Measurements from ENCODE around the gene ADGRF3.
"Not testable (repeated sequence)": the region's sequence is repeated elsewhere in the genome, so short reads cannot be mapped to it uniquely, and the experiment has no call there.

ADGRF3 gene, protein sequence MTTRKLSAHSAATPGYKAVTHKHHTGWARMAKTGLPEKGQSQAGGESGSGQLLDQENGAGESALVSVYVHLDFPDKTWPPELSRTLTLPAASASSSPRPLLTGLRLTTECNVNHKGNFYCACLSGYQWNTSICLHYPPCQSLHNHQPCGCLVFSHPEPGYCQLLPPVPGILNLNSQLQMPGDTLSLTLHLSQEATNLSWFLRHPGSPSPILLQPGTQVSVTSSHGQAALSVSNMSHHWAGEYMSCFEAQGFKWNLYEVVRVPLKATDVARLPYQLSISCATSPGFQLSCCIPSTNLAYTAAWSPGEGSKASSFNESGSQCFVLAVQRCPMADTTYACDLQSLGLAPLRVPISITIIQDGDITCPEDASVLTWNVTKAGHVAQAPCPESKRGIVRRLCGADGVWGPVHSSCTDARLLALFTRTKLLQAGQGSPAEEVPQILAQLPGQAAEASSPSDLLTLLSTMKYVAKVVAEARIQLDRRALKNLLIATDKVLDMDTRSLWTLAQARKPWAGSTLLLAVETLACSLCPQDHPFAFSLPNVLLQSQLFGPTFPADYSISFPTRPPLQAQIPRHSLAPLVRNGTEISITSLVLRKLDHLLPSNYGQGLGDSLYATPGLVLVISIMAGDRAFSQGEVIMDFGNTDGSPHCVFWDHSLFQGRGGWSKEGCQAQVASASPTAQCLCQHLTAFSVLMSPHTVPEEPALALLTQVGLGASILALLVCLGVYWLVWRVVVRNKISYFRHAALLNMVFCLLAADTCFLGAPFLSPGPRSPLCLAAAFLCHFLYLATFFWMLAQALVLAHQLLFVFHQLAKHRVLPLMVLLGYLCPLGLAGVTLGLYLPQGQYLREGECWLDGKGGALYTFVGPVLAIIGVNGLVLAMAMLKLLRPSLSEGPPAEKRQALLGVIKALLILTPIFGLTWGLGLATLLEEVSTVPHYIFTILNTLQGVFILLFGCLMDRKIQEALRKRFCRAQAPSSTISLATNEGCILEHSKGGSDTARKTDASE

DNA sequence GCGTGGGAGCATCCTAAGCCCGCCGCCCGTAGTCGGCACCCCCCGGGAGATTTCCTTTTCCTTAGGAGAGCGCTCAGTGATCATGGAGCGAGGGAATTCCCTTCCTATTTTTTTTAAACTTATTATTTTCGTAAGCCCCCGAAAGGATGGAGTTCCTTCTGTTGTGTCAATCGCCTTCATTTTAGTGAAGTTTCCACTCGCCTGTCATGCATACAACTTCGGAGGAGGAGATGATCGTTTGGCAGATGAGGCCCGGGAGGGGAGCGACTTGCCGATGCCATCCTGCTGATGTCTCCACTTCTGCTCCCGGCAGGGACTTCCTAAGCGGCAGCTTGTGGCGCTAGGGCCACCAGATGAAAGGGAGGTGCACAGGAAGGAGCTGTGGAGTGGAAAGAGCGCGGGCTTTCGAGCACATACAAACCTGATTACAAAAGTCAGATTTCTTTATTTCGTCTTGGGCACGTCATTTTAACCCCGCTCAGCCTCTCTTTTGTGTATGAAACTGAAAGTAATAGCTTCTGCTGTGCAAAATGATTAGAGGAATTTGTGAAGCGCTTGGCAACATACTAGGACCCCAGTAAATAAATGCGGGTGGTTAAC lies at the start of gene ADGRF3:
TSS of gene ADGRF3 (minus strand) at position 336 of the 600 bp plus-strand sequence. CDS start 555 bp downstream, outside the sequence.
- Histone ChIP-seq H3K27ac (ENCODE audit: low read depth, low read length) (peak within 1 kb of the TSS; percentile 94), H3K9ac (ENCODE audit: low read length) (peak within 1 kb of the TSS; percentile 98), H3K36me3 (ENCODE audit: control insufficient read depth, insufficient read depth, low read length) (no peaks in the 10 kb centered on the region), H3K4me1 (ENCODE audit: control insufficient read depth, insufficient read depth, low read length) (peaks cover 8% of the 10 kb centered on the region), H3K27me3 (ENCODE audit: control insufficient read depth, insufficient read depth, low read length) (no peaks in the 10 kb centered on the region), H3K4me3 (ENCODE audit: low read length) (peak within 1 kb of the TSS; percentile 96)

DNA sequence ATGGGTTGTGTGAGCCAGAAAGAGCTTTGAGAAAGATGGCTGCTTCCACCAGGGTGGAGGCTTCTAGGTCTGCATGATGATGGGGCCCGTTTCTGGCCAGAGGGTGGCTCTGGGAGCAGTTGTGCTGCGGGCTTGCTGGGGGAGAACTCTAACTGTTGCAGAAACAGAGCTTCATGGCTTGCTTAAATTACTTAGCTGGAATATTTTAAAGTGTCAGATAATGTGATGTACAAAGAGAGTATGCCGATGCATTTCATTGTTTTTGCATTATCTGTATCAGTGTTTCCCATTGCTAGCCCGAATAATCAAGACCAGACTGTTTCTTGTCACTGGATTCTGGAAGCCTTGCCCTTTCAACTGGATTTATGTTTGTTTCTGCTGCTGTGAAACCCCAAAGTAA lies 48.8 kb upstream of the ADGRF3 start:
- Histone ChIP-seq H3K27ac (ENCODE audit: low read depth, low read length) (no peak overlapping the region), H3K9ac (ENCODE audit: low read length) (no peak overlapping the region), H3K4me3 (ENCODE audit: low read length) (no peak overlapping the region), H3K4me1 (ENCODE audit: control insufficient read depth, insufficient read depth, low read length) (no peaks in the 10 kb centered on the region), H3K36me3 (ENCODE audit: control insufficient read depth, insufficient read depth, low read length) (no peaks in the 10 kb centered on the region), H3K27me3 (ENCODE audit: control insufficient read depth, insufficient read depth, low read length) (no peaks in the 10 kb centered on the region)

DNA sequence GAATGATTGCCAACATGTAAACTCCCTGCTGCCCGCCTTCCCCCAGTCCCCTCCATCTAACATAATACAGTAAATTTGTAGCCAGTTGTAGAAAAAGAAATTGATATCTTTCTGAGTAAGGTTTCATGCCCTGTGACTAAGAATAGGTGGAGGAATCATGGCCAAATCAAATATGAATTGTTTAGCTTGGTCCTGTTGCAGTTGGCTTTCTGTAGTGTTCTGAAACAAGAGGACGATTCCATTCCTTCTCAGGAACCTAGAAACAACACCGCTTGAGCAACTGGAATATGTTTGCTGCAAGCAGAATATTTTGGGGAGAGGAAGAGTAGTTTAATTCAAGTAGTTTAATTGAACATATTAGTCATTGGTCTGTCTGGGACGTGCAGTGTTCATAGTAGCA lies 48.1 kb upstream of the ADGRF3 start:
- no peak overlapping the region for H3K4me3 ChIP-seq (ENCODE audit: low read length)
- no peak overlapping the region for H3K27ac ChIP-seq (ENCODE audit: low read depth, low read length)
- H3K4me1 ChIP-seq (ENCODE audit: control insufficient read depth, insufficient read depth, low read length), result no peaks in the 10 kb centered on the region
- no peaks in the 10 kb centered on the region for H3K27me3 ChIP-seq (ENCODE audit: control insufficient read depth, insufficient read depth, low read length)
- H3K36me3 ChIP-seq (ENCODE audit: control insufficient read depth, insufficient read depth, low read length), result no peaks in the 10 kb centered on the region
- no peak overlapping the region for H3K9ac ChIP-seq (ENCODE audit: low read length)

DNA sequence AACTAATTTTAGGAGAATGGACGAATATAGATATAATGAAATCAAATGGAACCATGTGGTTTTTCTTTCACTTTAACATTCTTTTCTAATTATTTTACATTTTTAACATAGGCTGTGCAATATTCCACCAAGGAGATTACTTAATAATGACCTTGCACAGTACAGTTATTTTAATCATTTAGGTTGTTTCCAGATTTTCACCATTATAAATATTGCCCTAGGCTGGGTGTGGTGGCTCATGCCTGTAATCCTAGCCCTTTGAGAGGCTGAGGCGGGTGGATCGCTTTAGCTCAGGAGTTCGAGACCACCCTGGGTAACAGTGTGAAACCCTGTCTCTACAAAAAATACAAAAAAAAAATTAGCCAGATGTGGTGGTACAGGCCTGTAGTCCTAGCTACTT lies 40.6 kb upstream of the ADGRF3 start:
- Histone ChIP-seq H3K27me3 (ENCODE audit: control insufficient read depth, insufficient read depth, low read length) (no peaks in the 10 kb centered on the region), H3K9ac (ENCODE audit: low read length) (no peak overlapping the region), H3K4me1 (ENCODE audit: control insufficient read depth, insufficient read depth, low read length) (no peaks in the 10 kb centered on the region), H3K4me3 (ENCODE audit: low read length) (no peak overlapping the region), H3K27ac (ENCODE audit: low read depth, low read length) (no peak overlapping the region), H3K36me3 (ENCODE audit: control insufficient read depth, insufficient read depth, low read length) (no peaks in the 10 kb centered on the region)

DNA sequence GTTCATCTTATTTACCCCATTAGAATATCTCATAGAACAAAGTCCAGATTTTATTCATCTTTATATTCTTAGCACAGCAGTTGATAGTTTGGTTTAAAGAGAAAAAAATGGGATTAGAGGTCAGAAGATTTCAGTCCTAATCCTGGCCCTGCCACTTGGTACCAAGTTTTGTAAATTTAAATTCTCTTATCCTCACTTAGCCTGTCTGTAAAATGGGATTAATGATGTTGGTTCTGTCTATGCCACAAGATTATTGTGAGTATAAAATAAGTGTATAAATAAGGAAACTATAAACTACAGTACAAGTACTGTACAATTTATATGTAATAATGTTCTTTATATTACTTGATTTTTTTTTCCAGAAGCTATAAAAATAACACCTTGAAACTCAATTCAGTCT lies 38.0 kb upstream of the ADGRF3 start:
- Histone ChIP-seq H3K9ac (ENCODE audit: low read length) (no peak overlapping the region), H3K27ac (ENCODE audit: low read depth, low read length) (no peak overlapping the region), H3K27me3 (ENCODE audit: control insufficient read depth, insufficient read depth, low read length) (no peaks in the 10 kb centered on the region), H3K36me3 (ENCODE audit: control insufficient read depth, insufficient read depth, low read length) (peaks cover 2% of the 10 kb centered on the region), H3K4me1 (ENCODE audit: control insufficient read depth, insufficient read depth, low read length) (no peaks in the 10 kb centered on the region), H3K4me3 (ENCODE audit: low read length) (no peak overlapping the region)

DNA sequence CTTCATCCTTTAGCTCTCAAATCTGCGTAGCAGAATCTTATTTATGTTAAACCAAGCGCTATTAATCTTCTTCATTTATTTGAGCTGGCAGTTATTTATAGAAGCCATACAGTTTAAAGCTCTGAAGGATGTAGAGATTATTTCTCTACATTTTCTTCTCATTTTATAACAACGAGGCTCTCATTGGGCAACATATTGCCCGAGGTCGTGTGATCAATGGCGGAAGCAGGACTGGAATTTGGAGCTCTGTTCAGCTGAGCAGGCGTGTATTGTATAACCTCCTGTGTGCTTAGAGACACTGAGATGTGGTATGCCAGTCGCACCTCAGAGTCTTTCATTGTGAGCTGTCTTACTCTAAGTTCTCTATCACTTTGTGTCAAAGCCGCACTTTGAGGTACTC lies 37.6 kb upstream of the ADGRF3 start:
- Histone ChIP-seq H3K27ac (ENCODE audit: low read depth, low read length) (no peak overlapping the region), H3K9ac (ENCODE audit: low read length) (no peak overlapping the region), H3K27me3 (ENCODE audit: control insufficient read depth, insufficient read depth, low read length) (no peaks in the 10 kb centered on the region), H3K36me3 (ENCODE audit: control insufficient read depth, insufficient read depth, low read length) (peaks cover 2% of the 10 kb centered on the region), H3K4me3 (ENCODE audit: low read length) (no peak overlapping the region), H3K4me1 (ENCODE audit: control insufficient read depth, insufficient read depth, low read length) (no peaks in the 10 kb centered on the region)

DNA sequence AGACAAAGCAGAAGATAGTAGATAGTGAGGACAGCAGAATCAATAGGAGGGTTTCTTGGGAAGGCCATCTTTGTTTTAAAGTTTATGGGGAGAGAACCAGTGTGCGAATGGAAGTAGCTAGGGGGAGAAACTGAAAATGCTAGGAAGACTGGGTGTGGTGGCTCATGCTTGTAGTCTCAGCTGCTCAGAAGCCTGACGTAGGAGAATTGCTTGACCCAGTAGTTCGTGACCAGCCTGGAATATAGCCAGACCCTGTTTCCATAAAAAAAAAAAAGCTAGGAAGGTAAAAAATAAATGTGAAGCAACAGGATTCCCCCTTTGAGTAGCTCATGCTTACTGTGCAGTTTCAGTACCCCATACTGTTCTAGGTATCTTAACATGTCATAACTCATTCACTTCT lies 36.0 kb upstream of the ADGRF3 start:
- no peak overlapping the region for H3K27ac ChIP-seq (ENCODE audit: low read depth, low read length)

DNA sequence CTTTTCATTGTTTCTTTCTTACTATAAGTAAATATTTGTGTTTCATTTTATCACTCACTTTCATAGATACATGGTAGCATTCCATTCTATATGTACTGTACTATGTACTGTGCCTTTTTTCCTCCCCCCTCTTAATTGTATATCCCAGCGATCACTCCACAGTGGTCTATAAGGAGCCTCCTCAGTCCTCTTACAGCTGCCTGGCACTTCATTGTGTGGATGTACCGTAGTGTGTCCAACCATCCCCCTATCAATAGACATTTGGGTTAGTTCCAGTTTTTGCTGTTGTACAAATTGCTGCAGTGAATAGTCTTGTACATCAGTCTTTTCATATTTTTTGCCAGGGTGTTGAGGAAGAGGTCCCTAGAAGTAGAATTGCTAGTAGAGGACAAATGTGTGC lies 33.7 kb upstream of the ADGRF3 start:
- no peaks in the 10 kb centered on the region for H3K4me1 ChIP-seq (ENCODE audit: control insufficient read depth, insufficient read depth, low read length)
- no peaks in the 10 kb centered on the region for H3K27me3 ChIP-seq (ENCODE audit: control insufficient read depth, insufficient read depth, low read length)
- no peak overlapping the region for H3K27ac ChIP-seq (ENCODE audit: low read depth, low read length)
- H3K36me3 ChIP-seq (ENCODE audit: control insufficient read depth, insufficient read depth, low read length), result peaks cover 2% of the 10 kb centered on the region
- H3K9ac ChIP-seq (ENCODE audit: low read length), result no peak overlapping the region
- H3K4me3 ChIP-seq (ENCODE audit: low read length), result no peak overlapping the region

More for the DNA sequence above, 36.0 kb upstream of the ADGRF3 start:
- H3K4me3 ChIP-seq (ENCODE audit: low read length), result no peak overlapping the region
- no peak overlapping the region for H3K9ac ChIP-seq (ENCODE audit: low read length)
- no peaks in the 10 kb centered on the region for H3K4me1 ChIP-seq (ENCODE audit: control insufficient read depth, insufficient read depth, low read length)
- no peaks in the 10 kb centered on the region for H3K27me3 ChIP-seq (ENCODE audit: control insufficient read depth, insufficient read depth, low read length)
- peaks cover 2% of the 10 kb centered on the region for H3K36me3 ChIP-seq (ENCODE audit: control insufficient read depth, insufficient read depth, low read length)

DNA sequence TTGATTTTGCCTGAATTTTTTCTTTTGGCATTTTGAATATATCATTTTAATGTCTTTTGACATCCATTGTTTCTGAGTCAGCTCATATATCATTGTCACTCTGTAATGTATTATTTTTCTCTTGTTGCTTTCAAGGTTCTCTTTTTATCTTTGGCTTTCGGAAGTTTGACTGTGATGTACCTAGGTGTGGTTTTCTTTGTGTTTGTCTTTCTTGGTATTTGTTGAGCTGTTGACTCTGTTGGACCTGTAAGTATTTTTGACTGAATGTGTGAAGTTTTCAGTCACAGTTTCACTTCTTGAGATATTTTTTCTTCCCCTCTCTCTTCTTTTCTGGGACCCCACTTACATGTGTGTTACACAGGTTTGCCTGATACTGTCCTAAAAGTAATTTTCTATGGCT lies 30.2 kb upstream of the ADGRF3 start:
- Histone ChIP-seq H3K27me3 (ENCODE audit: control insufficient read depth, insufficient read depth, low read length) (no peaks in the 10 kb centered on the region), H3K9ac (ENCODE audit: low read length) (no peak overlapping the region), H3K4me3 (ENCODE audit: low read length) (no peak overlapping the region), H3K27ac (ENCODE audit: low read depth, low read length) (no peak overlapping the region), H3K36me3 (ENCODE audit: control insufficient read depth, insufficient read depth, low read length) (no peaks in the 10 kb centered on the region), H3K4me1 (ENCODE audit: control insufficient read depth, insufficient read depth, low read length) (no peaks in the 10 kb centered on the region)

DNA sequence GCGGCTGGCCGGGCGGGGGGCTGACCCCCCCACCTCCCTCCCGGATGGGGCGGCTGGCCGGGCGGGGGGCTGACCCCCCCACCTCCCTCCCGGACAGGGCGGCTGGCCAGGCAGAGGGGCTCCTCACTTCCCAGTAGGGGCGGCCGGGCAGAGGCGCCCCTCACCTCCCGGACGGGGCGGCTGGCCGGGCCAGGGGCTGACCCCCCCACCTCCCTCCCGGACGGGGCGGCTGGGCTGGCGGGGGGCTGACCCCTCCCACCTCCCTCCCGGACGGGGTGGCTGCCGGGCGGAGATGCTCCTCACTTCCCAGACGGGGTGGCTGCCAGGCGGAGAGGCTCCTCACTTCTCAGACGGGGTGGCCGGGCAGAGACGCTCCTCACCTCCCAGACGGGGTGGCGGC lies 24.3 kb upstream of the ADGRF3 start:
- not testable (repeated sequence) for H3K9ac ChIP-seq (ENCODE audit: low read length); H3K27ac ChIP-seq (ENCODE audit: low read depth, low read length); H3K36me3 ChIP-seq (ENCODE audit: control insufficient read depth, insufficient read depth, low read length); H3K4me1 ChIP-seq (ENCODE audit: control insufficient read depth, insufficient read depth, low read length); H3K4me3 ChIP-seq (ENCODE audit: low read length); H3K27me3 ChIP-seq (ENCODE audit: control insufficient read depth, insufficient read depth, low read length)

DNA sequence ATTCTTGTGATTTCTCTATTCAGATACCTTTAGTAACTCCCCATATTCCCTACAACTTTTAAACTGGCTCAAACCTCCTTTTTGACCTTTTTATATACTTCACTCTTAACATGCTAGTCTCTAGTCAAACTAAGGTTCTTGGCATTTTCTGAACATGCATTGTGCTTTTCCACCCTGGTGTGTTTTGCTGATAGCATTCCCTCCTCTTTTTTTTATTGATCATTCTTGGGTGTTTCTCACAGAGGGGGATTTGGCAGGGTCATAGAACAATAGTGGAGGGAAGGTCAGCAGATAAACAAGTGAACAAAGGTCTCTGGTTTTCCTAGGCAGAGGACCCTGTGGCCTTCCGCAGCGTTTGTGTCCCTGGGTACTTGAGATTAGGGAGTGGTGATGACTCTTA lies 23.1 kb upstream of the ADGRF3 start:
- H3K4me1 ChIP-seq (ENCODE audit: control insufficient read depth, insufficient read depth, low read length); H3K27me3 ChIP-seq (ENCODE audit: control insufficient read depth, insufficient read depth, low read length); H3K4me3 ChIP-seq (ENCODE audit: low read length); H3K36me3 ChIP-seq (ENCODE audit: control insufficient read depth, insufficient read depth, low read length); H3K9ac ChIP-seq (ENCODE audit: low read length); H3K27ac ChIP-seq (ENCODE audit: low read depth, low read length): not testable (repeated sequence)

DNA sequence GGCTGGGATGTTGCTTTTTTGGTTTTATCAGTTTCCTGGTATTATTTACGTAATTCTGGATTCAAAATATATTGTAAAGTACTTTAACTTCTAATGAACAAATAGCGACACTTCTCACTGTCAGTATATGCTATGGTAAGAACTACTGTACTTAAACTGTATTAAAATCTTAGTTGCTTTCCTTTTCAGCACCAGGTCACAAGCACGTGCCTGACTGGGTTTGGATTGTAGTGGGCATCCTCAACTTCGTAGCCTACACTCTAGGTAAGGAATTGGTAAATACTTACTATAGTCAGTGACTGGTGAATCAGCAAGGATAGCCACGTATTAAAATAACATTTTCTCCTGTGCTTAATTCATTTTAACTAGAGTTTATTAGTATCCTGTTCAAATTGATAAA lies 20.4 kb upstream of the ADGRF3 start:
- no peaks in the 10 kb centered on the region for H3K27me3 ChIP-seq (ENCODE audit: control insufficient read depth, insufficient read depth, low read length)
- no peak overlapping the region for H3K4me3 ChIP-seq (ENCODE audit: low read length)
- no peak overlapping the region for H3K27ac ChIP-seq (ENCODE audit: low read depth, low read length)
- no peaks in the 10 kb centered on the region for H3K4me1 ChIP-seq (ENCODE audit: control insufficient read depth, insufficient read depth, low read length)
- no peak overlapping the region for H3K9ac ChIP-seq (ENCODE audit: low read length)
- peaks cover 4% of the 10 kb centered on the region for H3K36me3 ChIP-seq (ENCODE audit: control insufficient read depth, insufficient read depth, low read length)

All from rectal smooth muscle tissue (tissue), 1 donor.